Panc1 (cell line): Measurements from ENCODE around the gene MS4A4E. TPM values are rescaled to one million over a fixed set of nuclear protein-coding genes. Genes with fewer than 3 reads are reported as not detected.

ENCODE experiments used
- ATAC-seq: fragments of 200-7000 bp; cut with Tn5 transposase; 2 replicates; pipeline ENCODE4 v1.9.1; 2020; ENCODE audit warnings: mild to moderate bottlenecking, moderate library complexity
- BruUV-seq: library from RNA; stranded (reverse); fragments of 400-500 nt; replicated peaks from 2 replicates; lab custom pipeline; 2021; lab: Mats Ljungman, UMichigan
- CTCF ChIA-PET: fragments of 300-600 bp; sonication (Branson Sonifier 250); formaldehyde crosslinking; loops from one replicate; lab custom pipeline; 2022; ENCODE audit warnings: antibody characterized with exemption; lab: Charles Lee
- POLR2A ChIA-PET: fragments of 300-600 bp; sonication (Branson Sonifier 250); formaldehyde crosslinking; loops from one replicate; lab custom pipeline; 2022; ENCODE audit warnings: antibody characterized with exemption; lab: Charles Lee
- DNase-seq: peaks from one replicate; pipeline ENCODE4 v3.0.0-alpha.2; 2010; ENCODE audit warnings: low read depth, low spot score
- H3K27ac ChIP-seq: 2 replicates; pipeline ENCODE4 v1.5.1; 2011; ENCODE audit warnings: mild to moderate bottlenecking, low read length, inconsistent platforms
- H3K27me3 ChIP-seq: fragments of 200-500 bp; sonication (Bioruptor generic); 2 replicates; pipeline ENCODE4 v1.6.0; 2014; ENCODE audit warnings: low read length, inconsistent platforms; ENCODE audit not compliant: control insufficient read depth, insufficient read depth
- H3K36me3 ChIP-seq: fragments of 200-500 bp; sonication (Bioruptor generic); 2 replicates; pipeline ENCODE4 v1.5.1; 2014; ENCODE audit warnings: inconsistent platforms, mild to moderate bottlenecking, low read length, moderate library complexity; ENCODE audit not compliant: control insufficient read depth, insufficient read depth
- H3K4me1 ChIP-seq: 2 replicates; pipeline ENCODE4 v1.5.1; 2011; ENCODE audit warnings: inconsistent platforms, mild to moderate bottlenecking, low read length, moderate library complexity; ENCODE audit not compliant: control insufficient read depth, insufficient read depth
- H3K4me3 ChIP-seq, 2 experiments: 2 replicates each; pipeline ENCODE4 v1.5.1; 2011 to 2012; ENCODE audit warnings: low read depth in 2 of 2, low read length in 2 of 2, mild to moderate bottlenecking in 2 of 2, inconsistent platforms in 1 of 2, moderate library complexity in 1 of 2
- H3K9me3 ChIP-seq: fragments of 200-500 bp; sonication (Bioruptor generic); 2 replicates; pipeline ENCODE4 v1.5.1; 2014; ENCODE audit warnings: low read depth, mild to moderate bottlenecking, inconsistent platforms, low read length, moderate library complexity; ENCODE audit not compliant: control insufficient read depth, insufficient read depth
- POLR2AphosphoS5 ChIP-seq: IDR thresholded peaks from 2 replicates; pipeline ENCODE4 v1.6.1; 2012; ENCODE audit warnings: mild to moderate bottlenecking, low read depth, low read length, moderate library complexity
- SIN3A ChIP-seq: IDR thresholded peaks from 2 replicates; pipeline ENCODE4 v1.6.1; 2012; ENCODE audit warnings: low read depth, mild to moderate bottlenecking, low read length, moderate library complexity, borderline replicate concordance; ENCODE audit not compliant: insufficient read depth
- TCF7L2 ChIP-seq: IDR thresholded peaks from 2 replicates; pipeline ENCODE4 v1.6.1; 2011; ENCODE audit warnings: mild to moderate bottlenecking, low read depth, low read length, inconsistent platforms
- in situ Hi-C: cut with HindIII; loops from 2 replicates; pipeline ENCODE4 v1.10.0; 2016; ENCODE audit warnings: low sequenced_read_pairs, low pct_unique_long_range_greater_than_20kb
- intact Hi-C: fragments of 100-400 bp; cut with micrococcal nuclease; formaldehyde crosslinking; loops from one replicate; pipeline ENCODE4 v1.10.0; 2022; ENCODE audit not compliant: unreplicated experiment
- total RNA-seq: library from RNA; stranded (reverse); gene quantifications from one replicate; pipeline ENCODE4 v1.2.1, GENCODE V29; 2021; ENCODE audit not compliant: unreplicated experiment
- TF ChIP-seq, protein P1 (sequence below), 2 experiments: IDR thresholded peaks; 2 replicates each; pipeline ENCODE4 v1.6.1; 2011 to 2012; ENCODE audit warnings: low read depth in 2 of 2, control low read depth in 1 of 2, low read length in 1 of 2, mild to moderate bottlenecking in 1 of 2, moderate library complexity in 1 of 2; ENCODE audit not compliant: insufficient read depth in 1 of 2
- TF ChIP-seq, protein P2 (sequence below): fragments of 450-650 bp; IDR thresholded peaks from 2 replicates; pipeline ENCODE4 v1.5.1; 2017; ENCODE audit warnings: mild to moderate bottlenecking

The MS4A4E gene
- total RNA-seq, 1 experiment from 2014 or later: not detected

DNA sequence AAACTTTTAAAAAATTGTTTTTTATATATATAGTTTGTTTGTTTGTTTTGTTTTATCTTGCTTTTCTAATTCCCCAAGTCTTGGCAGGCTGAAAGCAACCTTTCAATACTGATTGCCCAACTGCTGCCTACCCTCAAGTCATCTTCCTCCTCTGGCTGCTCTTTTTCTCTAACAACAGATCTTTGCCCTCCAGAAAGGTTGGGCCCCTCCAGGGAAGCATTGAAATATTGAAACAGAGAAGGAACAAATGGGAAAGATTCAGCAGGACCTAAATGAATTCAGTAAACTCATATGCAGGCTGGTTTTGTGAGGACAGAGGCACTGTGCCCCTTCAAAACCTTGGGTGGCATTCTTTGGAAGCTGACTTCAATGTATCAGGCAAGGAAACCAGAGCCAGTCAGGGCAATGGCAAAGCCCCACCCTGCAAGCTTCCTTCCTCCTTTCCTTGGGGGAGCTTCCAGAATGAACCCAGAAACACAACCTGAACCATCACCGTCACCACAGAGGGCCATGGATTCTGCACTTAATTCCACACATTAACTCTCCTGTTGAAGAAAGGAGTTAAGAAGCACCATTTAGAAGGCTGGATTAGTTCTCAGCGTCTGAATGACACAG, 59.2 kb downstream of the MS4A4E start:
- no TSS peak for BruUV-seq
- Histone ChIP-seq H3K36me3 (no peaks in the 10 kb centered on the region), H3K4me3 (no peak overlapping the region), H3K4me1 (no peaks in the 10 kb centered on the region), H3K27me3 (no peaks in the 10 kb centered on the region), H3K9me3 (no peaks in the 10 kb centered on the region), H3K27ac (no peak overlapping the region)
- intact Hi-C loops: no loop called here
- no peak for TF ChIP-seq POLR2AphosphoS5
- no peak for TF ChIP-seq TCF7L2
- TF ChIP-seq, protein P1, sequence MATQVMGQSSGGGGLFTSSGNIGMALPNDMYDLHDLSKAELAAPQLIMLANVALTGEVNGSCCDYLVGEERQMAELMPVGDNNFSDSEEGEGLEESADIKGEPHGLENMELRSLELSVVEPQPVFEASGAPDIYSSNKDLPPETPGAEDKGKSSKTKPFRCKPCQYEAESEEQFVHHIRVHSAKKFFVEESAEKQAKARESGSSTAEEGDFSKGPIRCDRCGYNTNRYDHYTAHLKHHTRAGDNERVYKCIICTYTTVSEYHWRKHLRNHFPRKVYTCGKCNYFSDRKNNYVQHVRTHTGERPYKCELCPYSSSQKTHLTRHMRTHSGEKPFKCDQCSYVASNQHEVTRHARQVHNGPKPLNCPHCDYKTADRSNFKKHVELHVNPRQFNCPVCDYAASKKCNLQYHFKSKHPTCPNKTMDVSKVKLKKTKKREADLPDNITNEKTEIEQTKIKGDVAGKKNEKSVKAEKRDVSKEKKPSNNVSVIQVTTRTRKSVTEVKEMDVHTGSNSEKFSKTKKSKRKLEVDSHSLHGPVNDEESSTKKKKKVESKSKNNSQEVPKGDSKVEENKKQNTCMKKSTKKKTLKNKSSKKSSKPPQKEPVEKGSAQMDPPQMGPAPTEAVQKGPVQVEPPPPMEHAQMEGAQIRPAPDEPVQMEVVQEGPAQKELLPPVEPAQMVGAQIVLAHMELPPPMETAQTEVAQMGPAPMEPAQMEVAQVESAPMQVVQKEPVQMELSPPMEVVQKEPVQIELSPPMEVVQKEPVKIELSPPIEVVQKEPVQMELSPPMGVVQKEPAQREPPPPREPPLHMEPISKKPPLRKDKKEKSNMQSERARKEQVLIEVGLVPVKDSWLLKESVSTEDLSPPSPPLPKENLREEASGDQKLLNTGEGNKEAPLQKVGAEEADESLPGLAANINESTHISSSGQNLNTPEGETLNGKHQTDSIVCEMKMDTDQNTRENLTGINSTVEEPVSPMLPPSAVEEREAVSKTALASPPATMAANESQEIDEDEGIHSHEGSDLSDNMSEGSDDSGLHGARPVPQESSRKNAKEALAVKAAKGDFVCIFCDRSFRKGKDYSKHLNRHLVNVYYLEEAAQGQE (IDR thresholded peaks at IDR 0.05; ENCODE audit: insufficient read depth in 1 of 2, low read depth in 2 of 2, low read length in 1 of 2): no peak
- TF ChIP-seq, protein P2, sequence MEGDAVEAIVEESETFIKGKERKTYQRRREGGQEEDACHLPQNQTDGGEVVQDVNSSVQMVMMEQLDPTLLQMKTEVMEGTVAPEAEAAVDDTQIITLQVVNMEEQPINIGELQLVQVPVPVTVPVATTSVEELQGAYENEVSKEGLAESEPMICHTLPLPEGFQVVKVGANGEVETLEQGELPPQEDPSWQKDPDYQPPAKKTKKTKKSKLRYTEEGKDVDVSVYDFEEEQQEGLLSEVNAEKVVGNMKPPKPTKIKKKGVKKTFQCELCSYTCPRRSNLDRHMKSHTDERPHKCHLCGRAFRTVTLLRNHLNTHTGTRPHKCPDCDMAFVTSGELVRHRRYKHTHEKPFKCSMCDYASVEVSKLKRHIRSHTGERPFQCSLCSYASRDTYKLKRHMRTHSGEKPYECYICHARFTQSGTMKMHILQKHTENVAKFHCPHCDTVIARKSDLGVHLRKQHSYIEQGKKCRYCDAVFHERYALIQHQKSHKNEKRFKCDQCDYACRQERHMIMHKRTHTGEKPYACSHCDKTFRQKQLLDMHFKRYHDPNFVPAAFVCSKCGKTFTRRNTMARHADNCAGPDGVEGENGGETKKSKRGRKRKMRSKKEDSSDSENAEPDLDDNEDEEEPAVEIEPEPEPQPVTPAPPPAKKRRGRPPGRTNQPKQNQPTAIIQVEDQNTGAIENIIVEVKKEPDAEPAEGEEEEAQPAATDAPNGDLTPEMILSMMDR: no peak
- TF ChIP-seq SIN3A: no peak
- DNase-seq (no peak), ATAC-seq (no peak)
- in situ Hi-C loops: no loop called here
- ChIA-PET CTCF (no interaction called here), POLR2A (no interaction called here)

DNA sequence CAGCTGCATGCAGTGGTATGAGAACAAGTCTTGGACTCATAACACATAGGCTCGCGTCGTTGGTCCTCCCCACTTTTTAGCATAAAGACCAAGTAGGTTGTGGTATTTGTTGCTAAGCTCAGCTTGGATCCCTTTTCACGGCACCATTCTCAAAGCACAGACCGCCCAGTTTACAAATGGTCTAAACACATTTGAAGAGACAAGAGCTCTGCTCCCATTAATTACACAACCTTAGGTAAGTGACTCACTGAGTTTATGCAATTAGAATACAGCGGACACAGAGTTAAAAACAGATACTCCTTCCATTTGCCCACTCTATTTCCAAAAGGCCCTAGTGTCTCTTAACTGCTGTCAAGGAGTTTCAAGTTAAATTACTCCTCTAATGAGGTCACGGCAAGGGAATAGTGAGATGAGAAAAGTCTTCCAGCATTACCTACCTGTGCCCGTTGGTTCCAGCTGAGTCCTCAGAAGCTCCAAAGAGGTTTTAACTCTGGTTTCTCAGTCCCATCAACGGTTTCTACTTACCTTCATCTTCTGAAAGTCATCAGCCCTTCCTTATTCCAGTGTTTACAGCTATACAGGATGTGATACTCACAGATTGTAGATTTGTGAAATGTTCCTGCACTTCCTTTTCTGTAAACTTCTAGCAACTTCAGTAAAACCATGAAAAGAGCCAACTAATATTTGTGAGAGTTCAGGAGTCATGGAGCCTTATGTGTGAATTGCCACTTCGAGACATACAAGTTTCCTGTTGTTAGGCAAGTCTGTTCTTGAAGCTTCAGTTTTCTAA, 60.2 kb downstream of the MS4A4E start, which contains the start of gene MS4A6A:
Gene MS4A6A, minus strand, starts transcription at position 543 of the 790 bp plus-strand sequence. CDS start 1,356 bp downstream, outside the sequence.
- DNase-seq: no peak

More for the DNA sequence above, 60.2 kb downstream of the MS4A4E start, which contains the start of gene MS4A6A:
- Histone ChIP-seq H3K27ac (no peak within 1 kb of the TSS), H3K36me3 (no peaks in the 10 kb centered on the region), H3K4me3 (no peak within 1 kb of the TSS), H3K27me3 (no peaks in the 10 kb centered on the region), H3K9me3 (no peaks in the 10 kb centered on the region), H3K4me1 (no peaks in the 10 kb centered on the region)
- POLR2A ChIA-PET: no interaction called here
- intact Hi-C loops: no loop called here
- BruUV-seq: no TSS peak
- ATAC-seq: no peak
- in situ Hi-C loops: no loop called here
- CTCF ChIA-PET: no interaction called here
- TF ChIP-seq TCF7L2: no peak
- TF ChIP-seq, protein P2: no peak
